K562 (cell line): ENCODE measurements around the gene CC2D1A. TPM values are rescaled to one million over a fixed set of nuclear protein-coding genes. Genes with fewer than 3 reads are reported as not detected.

Experiments used
- ARID2 ChIP-seq: fragments of 450-650 bp; IDR thresholded peaks from 2 replicates; pipeline ENCODE4 v1.6.1; 2017; ENCODE audit warnings: antibody characterized with exemption, mild to moderate bottlenecking
- CREBBP ChIP-seq: IDR thresholded peaks from one replicate; pipeline ENCODE4 v1.6.1; 2012; ENCODE audit warnings: low read depth, mild to moderate bottlenecking, control low read depth, inconsistent platforms, low read length
- E2F4 ChIP-seq: sonication (generic); formaldehyde crosslinking; IDR thresholded peaks from 2 replicates; pipeline ENCODE4 v1.8.0; 2022; ENCODE audit warnings: mild to moderate bottlenecking, low read depth, missing genetic modification reagents
- FOXA1 ChIP-seq: fragments of 450-650 bp; IDR thresholded peaks from 2 replicates; pipeline ENCODE4 v1.6.1; 2016; ENCODE audit warnings: mild to moderate bottlenecking, borderline replicate concordance
- MAFG ChIP-seq: fragments of 450-650 bp; conservative IDR thresholded peaks from 2 replicates; pipeline ENCODE4 v1.6.1; 2016; ENCODE audit warnings: missing genetic modification characterization, missing compliant biosample characterization
- MLX ChIP-seq, 2 experiments: fragments of 450-650 bp in 1 of 2; sonication (generic) in 1 of 2; formaldehyde crosslinking; conservative IDR thresholded peaks; 2 replicates each; pipeline versions ENCODE4 v1.4.0 to v1.8.1; 2020 to 2022; ENCODE audit warnings: mild to moderate bottlenecking in 1 of 2, missing genetic modification reagents in 1 of 2
- MTF1 ChIP-seq: fragments of 250-450 bp; sonication (Bioruptor Pico); IDR thresholded peaks from 2 replicates; pipeline ENCODE4 v1.9.0; 2021; ENCODE audit warnings: moderate library complexity, mild to moderate bottlenecking, inconsistent platforms, borderline replicate concordance
- NKRF ChIP-seq: fragments of 450-650 bp; IDR thresholded peaks from 2 replicates; pipeline ENCODE4 v1.6.1; 2016; ENCODE audit warnings: borderline replicate concordance
- PCBP1 ChIP-seq: fragments of 200-400 bp; formaldehyde crosslinking; IDR thresholded peaks from 2 replicates; pipeline ENCODE4 v1.6.1; 2018; ENCODE audit warnings: mild to moderate bottlenecking, low read depth, low read length; ENCODE audit not compliant: poor library complexity, severe bottlenecking
- PHB ChIP-seq: fragments of 250-450 bp; sonication (Bioruptor Pico); IDR thresholded peaks from 2 replicates; pipeline ENCODE4 v1.5.0; 2021
- RB1 ChIP-seq: fragments of 450-650 bp; IDR thresholded peaks from 2 replicates; pipeline ENCODE4 v1.6.1; 2017; ENCODE audit warnings: low read depth, mild to moderate bottlenecking
- SAP30 ChIP-seq: fragments of 200-600 bp; sonication (generic); IDR thresholded peaks from 2 replicates; pipeline ENCODE4 v1.6.1; 2012; ENCODE audit warnings: borderline replicate concordance, low read depth, mild to moderate bottlenecking, moderate library complexity, low read length, control low read depth, inconsistent platforms; ENCODE audit not compliant: insufficient read depth, poor library complexity, severe bottlenecking
- SMAD1 ChIP-seq: fragments of 150-350 bp; IDR thresholded peaks from 2 replicates; pipeline ENCODE4 v1.6.1; 2014; ENCODE audit warnings: low read length, low read depth; ENCODE audit not compliant: partially characterized antibody
- U2AF1 ChIP-seq: fragments of 200-400 bp; formaldehyde crosslinking; optimal IDR thresholded peaks from 2 replicates; pipeline ENCODE3; 2017; ENCODE audit warnings: mild to moderate bottlenecking, low read depth, low read length, moderate library complexity
- ZBTB9 ChIP-seq: fragments of 450-650 bp; formaldehyde crosslinking; IDR thresholded peaks from 2 replicates; pipeline ENCODE4 v1.4.0; 2020; ENCODE audit warnings: mild to moderate bottlenecking, moderate library complexity
- ZNF518B ChIP-seq: fragments of 250-450 bp; sonication (Bioruptor Pico); IDR thresholded peaks from 2 replicates; pipeline ENCODE4 v1.5.0; 2021; ENCODE audit warnings: mild to moderate bottlenecking, moderate library complexity
- polyA plus RNA-seq, 8 experiments: library from polyadenylated mRNA; depleted of rRNA in 4 of 8; stranded (reverse) in 5 of 8; unstranded in 3 of 8; fragments of >200 nt; fragmentation: Nextera tagmentation in 2 of 8; fragmentation: Illumina TruSeq in 1 of 8; extraction: Ambion mirVana in 2 of 8; extraction: Trizol in 1 of 8; gene quantifications; 2 replicates each; pipeline versions ENCODE4 v1.2.1 to v1.2.3, GENCODE V29; 2011 to 2014; ENCODE audit warnings: inconsistent platforms in 1 of 8, missing spikeins in 1 of 8
- total RNA-seq, 7 experiments: library from RNA; depleted of rRNA in 6 of 7; stranded (reverse); fragments of >200 nt in 6 of 7; fragmentation: Illumina TruSeq in 2 of 7; extraction: Trizol in 2 of 7; gene quantifications; 2 replicates each; pipeline versions ENCODE4 v1.2.1 to v1.2.3, GENCODE V29; 2011 to 2021; ENCODE audit warnings: low replicate concordance in 1 of 7

CC2D1A gene
- total and polyA plus RNA-seq, 9 of the 15 experiments (the other 6 are each of a cell fraction or from before 2014, with no cell fraction given): 0.32 to 31.0 (median 12.9) TPM

GRCh38 chr19:13880059-13881043 is 25.6 kb upstream of the CC2D1A start (continued):
- TF ChIP-seq ZBTB9 (CRISPR knock-in tag) (no peak), PHB (no peak), SAP30 (no peak), SMAD1 (no peak), FOXA1 (no peak), MLX (CRISPR knock-in tag; conservative IDR thresholded peaks at IDR 0.05) (no peak), E2F4 (CRISPR knock-in tag) (no peak), ARID2 (peak; percentile 94), ZNF518B (no peak), CREBBP (no peak), MTF1 (CRISPR knock-in tag) (no peak), NKRF (no peak; the same call in 1 of the 2 replicates), MAFG (tag) (peak; percentile 88), PCBP1 (no peak), U2AF1 (no peak), RB1 (peak; percentile 96)
